BJ (cell line): ENCODE measurements around the gene KRTAP10-9. TPM values are rescaled to one million over a fixed set of nuclear protein-coding genes. Genes with fewer than 3 reads are reported as not detected.

ENCODE experiments used
- CTCF ChIA-PET: fragments of 350-600 bp; formaldehyde crosslinking; extraction: SDS; loops from one replicate; lab custom pipeline; 2021; ENCODE audit warnings: antibody characterized with exemption, inconsistent platforms; lab: Yijun Ruan, JAX
- POLR2A ChIA-PET: fragments of 300-600 bp; sonication (Branson Sonifier 250); formaldehyde crosslinking; extraction: SDS; loops from one replicate; lab custom pipeline; 2021; ENCODE audit warnings: antibody characterized with exemption; lab: Charles Lee
- DNase-seq: peaks from one replicate; pipeline ENCODE4 v3.0.0-alpha.2; 2011; ENCODE audit warnings: low read depth
- H3K27me3 ChIP-seq: 2 replicates; pipeline ENCODE4 v1.6.0; 2011; ENCODE audit warnings: low read length; ENCODE audit not compliant: control insufficient read depth, insufficient read depth
- H3K36me3 ChIP-seq: 2 replicates; pipeline ENCODE4 v1.5.1; 2011; ENCODE audit warnings: low read length; ENCODE audit not compliant: control insufficient read depth, insufficient read depth
- H3K4me3 ChIP-seq: 2 replicates; pipeline ENCODE4 v1.5.1; 2011; ENCODE audit warnings: low read depth, mild to moderate bottlenecking, control low read depth, low read length
- CTCF ChIP-seq: IDR thresholded peaks from 2 replicates; pipeline ENCODE4 v1.5.1; 2011; ENCODE audit warnings: low read depth, mild to moderate bottlenecking, control low read depth, inconsistent platforms, low read length, moderate library complexity; ENCODE audit not compliant: insufficient read depth
- polyA plus RNA-seq: library from polyadenylated mRNA; depleted of rRNA; stranded (reverse); fragments of >200 nt; gene quantifications from 2 replicates; pipeline ENCODE4 v1.2.3, GENCODE V29; 2011

Gene KRTAP10-9
- polyA plus RNA-seq, 1 experiment, result not detected

GRCh38 chr21:44618504-44618903, 8.4 kb upstream of the KRTAP10-9 start:
- no peak for DNase-seq
- CTCF ChIA-PET, result interaction anchor here (1.0 kb wide), 1 partner anchor 175 kb away, joined by 6 read pairs; no protein-coding TSS in a partner anchor
- Histone ChIP-seq H3K27me3 (no peaks in the 10 kb centered on the region), H3K4me3 (no peak overlapping the region), H3K36me3 (no peaks in the 10 kb centered on the region)
- POLR2A ChIA-PET, result no interaction called here
- no peak; the same call in 1 of the 2 replicates for TF ChIP-seq CTCF

- POLR2A ChIA-PET, result no interaction called here
- no peak overlapping the region for H3K4me3 ChIP-seq
- no peaks in the 10 kb centered on the region for H3K27me3 ChIP-seq
- H3K36me3 ChIP-seq, result no peaks in the 10 kb centered on the region
- no peak for DNase-seq
- CTCF ChIA-PET, result interaction anchor here (1.0 kb wide), 1 partner anchor 174 kb away, joined by 6 read pairs; no protein-coding TSS in a partner anchor
- TF ChIP-seq CTCF, result no peak
These were observed 8.0 kb upstream of the KRTAP10-9 start for GRCh38 chr21:44618909-44619308.

GRCh38 chr21:44619886-44620285, 7.0 kb upstream of the KRTAP10-9 start:
- Histone ChIP-seq H3K36me3 (no peaks in the 10 kb centered on the region), H3K4me3 (no peak overlapping the region), H3K27me3 (no peaks in the 10 kb centered on the region)
- no peak for DNase-seq
- CTCF ChIA-PET, result no interaction called here
- POLR2A ChIA-PET, result no interaction called here
- TF ChIP-seq CTCF, result no peak

GRCh38 chr21:44623575-44623974, 3.3 kb upstream of the KRTAP10-9 start:
- Histone ChIP-seq H3K36me3 (no peaks in the 10 kb centered on the region), H3K27me3 (no peaks in the 10 kb centered on the region), H3K4me3 (no peak overlapping the region)
- no peak for DNase-seq
- TF ChIP-seq CTCF, result no peak
- ChIA-PET POLR2A (no interaction called here), CTCF (no interaction called here)

- CTCF ChIA-PET, result no interaction called here
- Histone ChIP-seq H3K27me3 (no peaks in the 10 kb centered on the region), H3K36me3 (no peaks in the 10 kb centered on the region), H3K4me3 (no peak overlapping the region)
- no peak for TF ChIP-seq CTCF
- no peak for DNase-seq
- POLR2A ChIA-PET, result no interaction called here
These were observed 1.1 kb upstream of the KRTAP10-9 start for GRCh38 chr21:44625756-44626155.
